Stimulated activated naive B cell treated with anti-CD40 and anti-IgM and Interleukin-4, amounts not matched to agents 10 μg/mL and 1 μg/mL and 100 μg/mL, for 72 hours (primary cell): ENCODE results near the gene FAM180B.

ENCODE experiments used
- ATAC-seq, 2 donors: fragments of 150-1000 bp; cut with Tn5 transposase; replicated peaks; 2 replicates each; pipeline ENCODE4 v1.10.0; 2021; ENCODE audit warnings: moderate library complexity in 1 of 2
- DNase-seq: peaks from one replicate; pipeline ENCODE4 v3.0.0; 2021
- H3K27ac Mint-ChIP-seq: one replicate; pipeline ENCODE4 v1.8.0; 2022; ENCODE audit warnings: mild to moderate bottlenecking, mixed read lengths
- H3K27me3 Mint-ChIP-seq, 2 donors: one replicate each; pipeline ENCODE4 v1.8.0; 2022; ENCODE audit warnings: mixed read lengths in 2 of 2
- H3K36me3 Mint-ChIP-seq, 2 donors: one replicate each; pipeline ENCODE4 v1.8.0; 2022; ENCODE audit warnings: mixed read lengths in 2 of 2, mild to moderate bottlenecking in 1 of 2
- H3K4me1 Mint-ChIP-seq, 2 donors: one replicate each; pipeline ENCODE4 v1.8.0; 2022; ENCODE audit warnings: mixed read lengths in 2 of 2, mild to moderate bottlenecking in 1 of 2
- H3K4me3 Mint-ChIP-seq, 2 donors: one replicate each; pipeline ENCODE4 v1.8.0; 2022; ENCODE audit warnings: mild to moderate bottlenecking in 2 of 2, mixed read lengths in 2 of 2, moderate library complexity in 1 of 2
- H3K9me3 Mint-ChIP-seq, 2 donors: one replicate each; pipeline ENCODE4 v1.8.0; 2022; ENCODE audit warnings: mixed read lengths in 2 of 2, mild to moderate bottlenecking in 1 of 2

Gene FAM180B

GRCh38 chr11:47578524-47579494, 7.7 kb upstream of the FAM180B start, which contains the start of the genes KBTBD4 and NDUFS3:
TSS of gene KBTBD4 (minus strand) at chr11:47578970. CDS start at chr11:47578951, 19 bp downstream.
TSS of gene NDUFS3 (plus strand) at chr11:47579074. CDS start at chr11:47579092, 18 bp downstream.
- H3K9me3 Mint-ChIP-seq: no peaks in the 10 kb centered on the region
- DNase-seq (peak; percentile 80), ATAC-seq (peak; percentile 94 to 97)
- H3K27me3 Mint-ChIP-seq: no peaks in the 10 kb centered on the region
- peaks cover 20 to 32% of the 10 kb centered on the region in 2 donors for H3K4me1 Mint-ChIP-seq
- peak within 1 kb of the TSS; percentile 98 for H3K27ac Mint-ChIP-seq
- peak within 1 kb of the TSS; percentile 91 to 98 for H3K4me3 Mint-ChIP-seq
- H3K36me3 Mint-ChIP-seq: peaks cover 27 to 44% of the 10 kb centered on the region in 2 donors

- Mint-ChIP-seq H3K36me3 (peaks cover 33 to 38% of the 10 kb centered on the region in 2 donors), H3K27me3 (no peaks in the 10 kb centered on the region), H3K4me1 (peaks cover 12 to 18% of the 10 kb centered on the region in 2 donors), H3K4me3 (no peak overlapping the region), H3K9me3 (no peaks in the 10 kb centered on the region), H3K27ac (no peak overlapping the region)
- DNase-seq (no peak), ATAC-seq (no peak)
Measured at GRCh38 chr11:47583844-47584243, 2.6 kb upstream of the FAM180B start.

GRCh38 chr11:47587039-47587716, 700 bp downstream of the FAM180B start:
- Mint-ChIP-seq H3K9me3 (no peaks in the 10 kb centered on the region), H3K27ac (no peak overlapping the region), H3K4me1 (peaks cover 9 to 18% of the 10 kb centered on the region in 2 donors), H3K27me3 (peaks cover 5 to 12% of the 10 kb centered on the region in 2 donors), H3K4me3 (no peak overlapping the region), H3K36me3 (peaks cover 27 to 31% of the 10 kb centered on the region in 2 donors)
- no peak for DNase-seq
- ATAC-seq: peak in 1 of 2 donors; percentile 5

GRCh38 chr11:47587723-47588326, 1.3 kb downstream of the FAM180B start:
- no peak for DNase-seq

GRCh38 chr11:47589118-47589517, 2.6 kb downstream of the FAM180B start:
- peaks cover 18 to 23% of the 10 kb centered on the region in 2 donors for H3K36me3 Mint-ChIP-seq
- no peak for ATAC-seq
- no peak for DNase-seq
- H3K27me3 Mint-ChIP-seq: peaks cover 21 to 30% of the 10 kb centered on the region in 2 donors
- peaks cover 12 to 30% of the 10 kb centered on the region in 2 donors for H3K4me1 Mint-ChIP-seq
- H3K4me3 Mint-ChIP-seq: no peak overlapping the region
- H3K27ac Mint-ChIP-seq: no peak overlapping the region
- H3K9me3 Mint-ChIP-seq: no peaks in the 10 kb centered on the region

More at GRCh38 chr11:47587723-47588326, 1.3 kb downstream of the FAM180B start:
- ATAC-seq: peak; percentile 13 to 45
- Mint-ChIP-seq H3K27me3 (peaks cover 10 to 17% of the 10 kb centered on the region in 2 donors), H3K27ac (no peak overlapping the region), H3K4me3 (no peak overlapping the region), H3K9me3 (no peaks in the 10 kb centered on the region), H3K4me1 (peaks cover 12 to 19% of the 10 kb centered on the region in 2 donors), H3K36me3 (peaks cover 25 to 27% of the 10 kb centered on the region in 2 donors)

- Mint-ChIP-seq H3K4me3 (no peak overlapping the region), H3K9me3 (no peaks in the 10 kb centered on the region), H3K27me3 (peaks cover 25 to 34% of the 10 kb centered on the region in 2 donors), H3K27ac (no peak overlapping the region), H3K4me1 (peaks cover 12 to 30% of the 10 kb centered on the region in 2 donors), H3K36me3 (peaks cover 13 to 18% of the 10 kb centered on the region in 2 donors)
- ATAC-seq: no peak
- no peak for DNase-seq
Measured at GRCh38 chr11:47589584-47589976, 3.1 kb downstream of the FAM180B start.

- DNase-seq (no peak), ATAC-seq (no peak)
- H3K9me3 Mint-ChIP-seq: no peaks in the 10 kb centered on the region
- no peak overlapping the region for H3K4me3 Mint-ChIP-seq
- H3K36me3 Mint-ChIP-seq: peaks cover 7 to 12% of the 10 kb centered on the region in 2 donors
- peaks cover 12 to 30% of the 10 kb centered on the region in 2 donors for H3K4me1 Mint-ChIP-seq
- H3K27me3 Mint-ChIP-seq: peaks cover 28 to 41% of the 10 kb centered on the region in 2 donors
- H3K27ac Mint-ChIP-seq: no peak overlapping the region
Measured at GRCh38 chr11:47589977-47590861, 3.7 kb downstream of the FAM180B start.

GRCh38 chr11:47591764-47592163, 5.3 kb downstream of the FAM180B start:
- Mint-ChIP-seq H3K27ac (peak overlapping the region; percentile 9), H3K4me1 (peaks cover 12 to 30% of the 10 kb centered on the region in 2 donors), H3K9me3 (no peaks in the 10 kb centered on the region), H3K4me3 (no peak overlapping the region), H3K27me3 (peaks cover 36 to 50% of the 10 kb centered on the region in 2 donors), H3K36me3 (peaks cover 0 to 3% of the 10 kb centered on the region in 2 donors)
- ATAC-seq (peak; percentile 43 to 52), DNase-seq (no peak)

GRCh38 chr11:47592251-47592650, 5.8 kb downstream of the FAM180B start:
- peaks cover 12 to 30% of the 10 kb centered on the region in 2 donors for H3K4me1 Mint-ChIP-seq
- H3K27me3 Mint-ChIP-seq: peaks cover 36 to 50% of the 10 kb centered on the region in 2 donors
- no peak overlapping the region for H3K4me3 Mint-ChIP-seq
- peaks cover 0 to 3% of the 10 kb centered on the region in 2 donors for H3K36me3 Mint-ChIP-seq
- peak; percentile 35 to 39 for ATAC-seq
- H3K27ac Mint-ChIP-seq: no peak overlapping the region
- no peak for DNase-seq
- no peaks in the 10 kb centered on the region for H3K9me3 Mint-ChIP-seq

- H3K36me3 Mint-ChIP-seq: peaks cover 0 to 3% of the 10 kb centered on the region in 2 donors
- H3K9me3 Mint-ChIP-seq: no peaks in the 10 kb centered on the region
- peaks cover 36 to 50% of the 10 kb centered on the region in 2 donors for H3K27me3 Mint-ChIP-seq
- DNase-seq (no peak), ATAC-seq (no peak)
- no peak overlapping the region for H3K4me3 Mint-ChIP-seq
- H3K27ac Mint-ChIP-seq: no peak overlapping the region
- H3K4me1 Mint-ChIP-seq: peaks cover 11 to 26% of the 10 kb centered on the region in 2 donors
Measured at GRCh38 chr11:47592970-47593369, 6.5 kb downstream of the FAM180B start.

- Mint-ChIP-seq H3K4me3 (peak overlapping the region; percentile 48 to 62), H3K27me3 (peaks cover 36 to 50% of the 10 kb centered on the region in 2 donors), H3K4me1 (peaks cover 11 to 22% of the 10 kb centered on the region in 2 donors), H3K27ac (no peak overlapping the region), H3K9me3 (no peaks in the 10 kb centered on the region), H3K36me3 (peaks cover 0 to under 1% of the 10 kb centered on the region in 2 donors)
- DNase-seq (no peak), ATAC-seq (no peak)
Measured at GRCh38 chr11:47593492-47593933, 7.0 kb downstream of the FAM180B start.

- H3K36me3 Mint-ChIP-seq: no peaks in the 10 kb centered on the region
- peaks cover 11 to 22% of the 10 kb centered on the region in 2 donors for H3K4me1 Mint-ChIP-seq
- H3K27me3 Mint-ChIP-seq: peaks cover 39 to 50% of the 10 kb centered on the region in 2 donors
- no peaks in the 10 kb centered on the region for H3K9me3 Mint-ChIP-seq
- peak within 1 kb of the TSS; percentile 48 to 62 for H3K4me3 Mint-ChIP-seq
- DNase-seq (no peak), ATAC-seq (no peak)
- no peak within 1 kb of the TSS for H3K27ac Mint-ChIP-seq
Measured at GRCh38 chr11:47593934-47594855, 7.7 kb downstream of the FAM180B start, which contains the start of gene C1QTNF4. TSS of gene C1QTNF4 (minus strand) at chr11:47594411. CDS start at chr11:47590810, 3,601 bp downstream.
